Mammary epithelial cell (primary cell): Measurements from ENCODE around the gene PLEKHM3.

Experiments
- CTCF ChIP-seq, 2 donors: IDR thresholded peaks in 1 of 2; conservative IDR thresholded peaks in 1 of 2; 2 replicates each; pipeline ENCODE4 v1.5.1; 2011 to 2012; ENCODE audit warnings: inconsistent platforms in 2 of 2, low read length in 2 of 2, mild to moderate bottlenecking in 2 of 2, control low read depth in 1 of 2, low read depth in 1 of 2; ENCODE audit not compliant: insufficient read depth in 1 of 2; ENCODE audit errors: extremely low read depth in 1 of 2
- EZH2 ChIP-seq: IDR thresholded peaks from 2 replicates; pipeline ENCODE4 v1.6.1; 2012; ENCODE audit warnings: low read length, inconsistent platforms, borderline replicate concordance

GRCh38 chr2:208037564-208038487 is 12.5 kb upstream of the PLEKHM3 start:
- TF ChIP-seq CTCF (conservative IDR thresholded peaks at IDR 0.05 in 1 of 2, IDR thresholded peaks at IDR 0.05 in 1 of 2; ENCODE audit: extremely low read depth in 1 of 2, insufficient read depth in 1 of 2, low read depth in 1 of 2, low read length in 2 of 2) (no peak), EZH2 (no peak)
